Activated T-cell treated with anti-CD3 and anti-CD28 coated beads for 1 hour (primary cell): ENCODE data around the gene HTATIP2.
"Not testable (repeated sequence)": the region's sequence is repeated elsewhere in the genome, so short reads cannot be mapped to it uniquely, and the experiment has no call there.

ENCODE experiments used
- DNase-seq: peaks from one replicate; pipeline ENCODE4 v3.0.0-alpha.2; 2020; ENCODE audit warnings: low read depth

The HTATIP2 gene

DNA sequence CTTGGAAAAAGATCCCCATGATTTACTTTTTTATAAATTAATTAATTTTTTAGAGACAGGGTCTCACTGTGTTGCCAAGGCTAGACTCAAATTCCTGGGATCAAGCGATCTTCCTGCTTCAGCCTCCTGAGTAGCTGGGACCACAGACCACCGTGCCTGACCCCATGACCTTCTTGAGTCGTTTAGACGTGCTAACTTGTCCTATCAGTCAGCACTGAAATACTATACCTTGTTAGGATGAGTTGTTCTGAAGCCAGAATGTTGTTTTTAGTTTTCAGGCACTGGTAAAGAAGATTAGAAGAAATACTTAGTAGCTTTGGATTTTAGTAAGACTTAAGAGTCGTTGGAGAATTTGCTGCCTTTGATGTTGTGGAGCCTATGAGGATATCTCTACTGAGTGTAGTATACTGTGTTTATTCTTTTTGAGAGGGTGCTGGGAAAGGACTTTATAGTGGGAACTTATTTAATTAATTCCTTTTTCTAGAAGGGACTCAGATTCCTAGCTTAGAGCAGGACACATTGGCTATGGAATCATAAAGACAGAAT lies 8.6 kb downstream of the HTATIP2 start:
- no peak for DNase-seq

DNA sequence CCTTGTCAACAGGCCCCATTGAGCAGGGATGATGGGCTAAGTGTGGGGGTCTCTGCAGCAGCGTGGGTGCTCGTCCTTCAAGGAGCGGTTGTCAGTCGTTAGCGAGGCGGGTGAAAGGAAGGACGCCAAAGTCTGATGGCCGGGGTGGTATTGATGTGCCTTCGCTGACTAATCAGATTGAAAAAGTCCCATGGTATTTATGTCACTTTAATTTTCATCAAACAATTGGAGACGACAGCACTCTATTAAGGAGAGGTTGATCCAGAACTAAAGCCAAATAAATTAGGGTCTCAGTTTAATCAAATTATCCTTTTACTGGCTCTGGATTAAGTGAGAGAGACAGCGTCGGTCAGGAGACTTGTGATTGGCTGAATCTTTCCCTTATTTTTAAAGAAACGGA lies 9.6 kb downstream of the HTATIP2 start:
- DNase-seq = no peak

DNA sequence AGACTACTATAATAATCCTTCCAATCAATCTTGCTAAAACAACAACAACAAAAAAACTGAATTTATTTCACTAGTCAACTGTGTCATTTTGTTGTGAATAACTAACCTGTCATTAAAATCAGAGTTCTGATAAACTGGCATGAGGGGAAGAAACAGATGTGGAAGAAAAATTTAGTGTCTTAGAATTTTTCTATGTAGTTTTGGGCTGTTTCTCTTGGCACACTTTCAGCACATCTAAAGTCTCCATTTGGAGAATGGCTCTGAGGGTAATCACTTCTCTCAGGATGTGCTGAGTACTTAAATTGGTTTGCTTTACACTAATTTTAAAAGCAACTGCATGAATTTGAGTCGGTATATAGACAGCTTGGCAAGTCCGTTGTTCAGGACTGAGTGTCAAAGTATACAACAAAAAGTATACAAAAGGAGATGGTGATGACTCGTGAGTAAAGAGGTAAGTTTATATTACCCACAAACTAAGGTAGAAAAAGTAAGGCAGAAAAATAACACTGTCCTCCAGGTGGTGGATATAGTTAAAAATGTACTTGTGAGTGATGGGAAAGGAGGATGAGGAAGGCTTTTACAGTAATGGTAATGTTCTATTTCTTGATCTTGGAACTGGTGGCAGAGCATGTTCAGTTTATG lies 10.2 kb downstream of the HTATIP2 start:
- DNase-seq = no peak

- no peak for DNase-seq
Measured at GRCh38 chr11:20374741-20375300, 11.3 kb downstream of the HTATIP2 start.

DNA sequence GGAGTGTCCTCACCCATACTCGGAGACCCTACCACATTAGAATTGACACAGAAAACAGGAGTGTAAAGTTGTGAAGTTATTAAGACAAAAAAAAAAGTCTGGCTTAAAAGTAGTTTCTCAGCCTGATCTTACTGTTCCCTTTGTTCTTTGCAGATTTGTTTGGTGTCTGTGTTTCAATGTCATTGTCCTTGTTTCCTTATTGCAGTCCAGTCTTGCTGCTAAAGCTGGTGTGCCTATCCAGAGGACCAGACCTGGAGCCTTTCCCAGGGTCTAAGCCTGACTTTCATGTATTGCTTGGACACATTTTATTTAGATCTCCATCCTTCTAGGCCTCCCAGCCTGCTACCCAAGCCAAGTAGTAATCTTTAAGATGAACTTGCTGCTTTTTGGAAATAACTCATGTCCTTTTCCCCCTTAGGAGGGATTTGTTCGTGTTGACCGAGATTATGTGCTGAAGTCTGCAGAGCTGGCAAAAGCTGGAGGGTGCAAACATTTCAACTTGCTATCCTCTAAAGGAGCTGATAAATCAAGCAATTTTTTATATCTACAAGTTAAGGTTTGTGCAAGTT lies 12.7 kb downstream of the HTATIP2 start:
- DNase-seq = no peak

- not testable (repeated sequence) for DNase-seq
Measured at GRCh38 chr11:20385996-20386395, 22.5 kb downstream of the HTATIP2 start.

- DNase-seq = peak; percentile 97
Measured at GRCh38 chr11:20387261-20388095, 24.0 kb downstream of the HTATIP2 start, which contains the start of gene PRMT3. PRMT3 (plus strand) TSS chr11:20387716; CDS start chr11:20387747, 31 bp downstream.

GRCh38 chr11:20388096-20389055 lies 24.9 kb downstream of the HTATIP2 start:
- peak; percentile 8 for DNase-seq

DNA sequence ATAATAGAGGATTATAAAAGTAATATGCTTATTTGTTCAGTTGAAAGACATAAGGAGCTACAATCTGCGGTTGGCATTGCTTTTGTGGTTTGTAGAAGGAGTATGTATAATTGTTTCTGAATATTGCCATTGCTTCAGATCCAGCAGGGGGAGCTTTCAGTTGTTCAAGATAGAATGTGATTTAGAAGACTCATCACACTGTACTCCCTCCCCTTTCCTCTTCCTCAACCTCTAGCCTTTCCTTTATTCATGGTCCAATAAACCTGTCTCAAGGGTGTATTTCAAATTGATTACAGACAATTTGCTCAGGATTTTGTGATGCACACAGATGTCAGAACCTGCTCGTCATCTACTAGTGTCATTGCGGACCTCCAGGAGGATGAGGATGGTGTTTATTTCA lies 33.8 kb downstream of the HTATIP2 start:
- no peak for DNase-seq

- no peak for DNase-seq
Measured at GRCh38 chr11:20399498-20399897, 36.0 kb downstream of the HTATIP2 start.

GRCh38 chr11:20403059-20403458 lies 39.5 kb downstream of the HTATIP2 start:
- DNase-seq = no peak

GRCh38 chr11:20406484-20406883 lies 43.0 kb downstream of the HTATIP2 start:
- no peak for DNase-seq

- no peak for DNase-seq
Measured at GRCh38 chr11:20407344-20407743, 43.8 kb downstream of the HTATIP2 start.

DNA sequence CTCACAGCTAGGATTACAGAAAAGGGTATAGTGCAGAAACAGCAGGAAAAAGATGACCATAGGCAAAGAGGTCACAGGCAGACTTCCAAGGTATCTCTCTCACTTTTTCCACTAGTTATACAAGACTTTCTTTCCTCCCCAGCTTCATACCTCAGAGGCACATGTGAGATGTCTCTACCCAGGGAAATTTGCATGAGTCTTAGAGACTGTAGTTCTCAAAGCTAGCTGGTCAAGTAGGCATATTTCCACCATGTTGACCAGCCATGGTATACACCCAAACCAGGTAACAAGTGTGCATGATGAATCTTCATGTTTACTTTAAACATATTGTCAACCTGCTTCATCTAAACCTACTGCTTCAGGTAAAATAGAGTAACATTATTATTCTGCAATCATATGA lies 51.9 kb downstream of the HTATIP2 start:
- no peak for DNase-seq

- no peak for DNase-seq
Measured at GRCh38 chr11:20417771-20418170, 54.3 kb downstream of the HTATIP2 start.

DNA sequence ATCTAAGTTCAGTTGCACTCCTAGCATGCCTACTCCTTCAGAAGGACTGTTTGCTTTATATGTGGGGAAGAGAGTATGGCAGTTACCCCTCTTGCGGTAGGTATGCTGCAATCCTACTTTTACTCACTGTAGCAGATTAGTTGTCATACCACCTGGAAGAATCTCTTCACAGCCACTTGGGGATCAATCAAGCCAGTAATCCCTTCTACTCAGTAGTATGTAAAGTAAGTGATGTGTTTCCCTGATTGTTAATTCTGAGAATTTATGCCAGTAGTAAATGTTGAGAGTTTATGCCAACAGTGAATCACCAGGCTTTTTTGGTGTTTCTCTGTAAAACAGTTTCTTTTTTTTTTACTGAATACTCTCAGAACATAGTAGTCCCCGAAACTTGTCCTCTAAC lies 58.4 kb downstream of the HTATIP2 start:
- DNase-seq = no peak

- DNase-seq = no peak
Measured at GRCh38 chr11:20429216-20429615, 65.7 kb downstream of the HTATIP2 start.
